IPS-18c (cell line): Measurements from ENCODE around the gene WDR26.

Experiments used
- H3K4me3 ChIP-seq: 2 replicates; pipeline ENCODE4 v1.7.0; 2013; ENCODE audit warnings: low read depth, mild to moderate bottlenecking, low read length, moderate library complexity; ENCODE audit not compliant: insufficient read depth
- H3K9me3 ChIP-seq: one replicate; pipeline ENCODE4 v1.6.1; 2013; ENCODE audit warnings: mild to moderate bottlenecking, low read length, moderate library complexity; ENCODE audit not compliant: control insufficient read depth, insufficient read depth

The WDR26 gene

DNA sequence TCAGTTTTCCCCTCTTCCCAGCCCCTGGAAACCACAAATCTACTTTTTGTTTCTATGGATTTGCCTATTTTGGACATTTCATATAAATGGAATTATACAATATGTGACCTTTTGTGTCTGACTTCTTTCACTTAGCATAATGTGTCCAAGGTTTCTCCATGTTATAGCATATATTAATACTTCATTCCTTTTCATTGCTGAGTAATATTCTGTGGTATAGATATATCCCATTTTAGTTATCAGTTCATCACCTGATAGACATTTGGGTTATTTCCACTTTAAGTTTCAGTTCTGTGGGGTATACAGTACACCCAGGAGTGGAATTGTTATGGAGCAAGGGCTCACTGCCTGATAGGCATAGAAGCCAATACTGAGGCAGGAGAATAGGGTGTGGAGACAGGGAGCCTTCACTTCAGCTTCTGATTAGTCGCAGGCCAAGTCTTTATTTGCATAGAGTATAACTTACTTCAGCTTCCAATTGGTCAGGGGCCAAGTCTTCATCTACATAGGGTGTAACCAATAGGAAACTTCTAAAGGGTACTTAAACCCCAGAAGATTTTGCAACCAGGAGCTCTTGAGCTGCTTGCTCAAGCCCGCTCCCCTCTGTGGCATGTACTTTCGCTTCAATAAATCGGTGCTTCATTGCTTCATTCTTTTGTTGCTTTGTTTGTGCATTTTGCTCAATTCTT is 96.3 kb downstream of the WDR26 start:
- Histone ChIP-seq H3K4me3 (no peak overlapping the region), H3K9me3 (peaks cover 5% of the 10 kb centered on the region)
